ENCODE data around the gene UTF1.
"Not testable (repeated sequence)": the region's sequence is repeated elsewhere in the genome, so short reads cannot be mapped to it uniquely, and the experiment has no call there.

The UTF1 gene

GRCh38 chr10:133264461-133264860 lies 34.4 kb downstream of the UTF1 start:
- no peak for DNase-seq

GRCh38 chr10:133265052-133265451 lies 35.0 kb downstream of the UTF1 start:
- not testable (repeated sequence) for DNase-seq

GRCh38 chr10:133266056-133266795 lies 36.2 kb downstream of the UTF1 start:
- DNase-seq = no peak

GRCh38 chr10:133267293-133267692 lies 37.3 kb downstream of the UTF1 start:
- no peak for DNase-seq

GRCh38 chr10:133267829-133268228 lies 37.8 kb downstream of the UTF1 start:
- DNase-seq = no peak

GRCh38 chr10:133268532-133268931 lies 38.5 kb downstream of the UTF1 start:
- no peak for DNase-seq

- no peak for DNase-seq
Observed at GRCh38 chr10:133269367-133269766, 39.4 kb downstream of the UTF1 start.

GRCh38 chr10:133270204-133270603 lies 40.2 kb downstream of the UTF1 start:
- DNase-seq = no peak

GRCh38 chr10:133270773-133271297 lies 40.8 kb downstream of the UTF1 start:
- DNase-seq = no peak

- DNase-seq = no peak
Observed at GRCh38 chr10:133271521-133272300, 41.7 kb downstream of the UTF1 start.

GRCh38 chr10:133272301-133272963 lies 42.4 kb downstream of the UTF1 start:
- DNase-seq = no peak

GRCh38 chr10:133272964-133273420 lies 43.0 kb downstream of the UTF1 start:
- DNase-seq = no peak

GRCh38 chr10:133273534-133274143 lies 43.6 kb downstream of the UTF1 start:
- no peak for DNase-seq

- DNase-seq = no peak
Observed at GRCh38 chr10:133274751-133275683, 45.0 kb downstream of the UTF1 start.

- DNase-seq = no peak
Observed at GRCh38 chr10:133275684-133276092, 45.7 kb downstream of the UTF1 start.

- peak; percentile 27 for DNase-seq
Observed at GRCh38 chr10:133276100-133276434, 46.0 kb downstream of the UTF1 start.

GRCh38 chr10:133276435-133277201 lies 46.6 kb downstream of the UTF1 start, which contains the start of gene ADAM8:
ADAM8 (minus strand) TSS chr10:133276868; CDS start chr10:133276817, 51 bp downstream.
- DNase-seq = peak; percentile 63

GRCh38 chr10:133277277-133277992 lies 47.4 kb downstream of the UTF1 start:
- DNase-seq = no peak

GRCh38 chr10:133277993-133278576 lies 48.1 kb downstream of the UTF1 start:
- DNase-seq = no peak

Measured in right kidney (tissue), 1 donor.